Fibroblast of skin of right quadriceps (primary cell): ENCODE results near the gene UPF2.

ENCODE experiments used
- DNase-seq: peaks from one replicate; pipeline ENCODE4 v3.0.0-alpha.2; 2013

The UPF2 gene

DNA sequence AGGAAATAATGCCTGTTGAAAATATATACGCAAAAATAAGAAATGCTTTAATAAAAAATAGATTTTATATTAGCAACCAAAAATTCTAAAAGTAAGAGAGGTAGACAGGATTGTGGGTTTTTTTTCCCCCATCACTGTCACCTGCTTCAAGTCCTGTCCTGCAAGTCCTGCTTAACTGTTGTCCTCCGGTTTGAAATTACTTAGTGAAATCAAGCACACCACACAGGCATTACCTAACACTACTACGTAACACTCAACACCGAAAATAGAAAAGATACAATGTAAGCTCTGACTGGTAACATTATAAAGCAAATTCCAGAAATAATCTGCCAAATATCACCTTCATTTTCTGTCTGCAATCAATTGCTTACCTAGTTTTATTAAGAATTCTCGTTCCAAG, 90.9 kb downstream of the UPF2 start:
- DNase-seq: no peak

DNA sequence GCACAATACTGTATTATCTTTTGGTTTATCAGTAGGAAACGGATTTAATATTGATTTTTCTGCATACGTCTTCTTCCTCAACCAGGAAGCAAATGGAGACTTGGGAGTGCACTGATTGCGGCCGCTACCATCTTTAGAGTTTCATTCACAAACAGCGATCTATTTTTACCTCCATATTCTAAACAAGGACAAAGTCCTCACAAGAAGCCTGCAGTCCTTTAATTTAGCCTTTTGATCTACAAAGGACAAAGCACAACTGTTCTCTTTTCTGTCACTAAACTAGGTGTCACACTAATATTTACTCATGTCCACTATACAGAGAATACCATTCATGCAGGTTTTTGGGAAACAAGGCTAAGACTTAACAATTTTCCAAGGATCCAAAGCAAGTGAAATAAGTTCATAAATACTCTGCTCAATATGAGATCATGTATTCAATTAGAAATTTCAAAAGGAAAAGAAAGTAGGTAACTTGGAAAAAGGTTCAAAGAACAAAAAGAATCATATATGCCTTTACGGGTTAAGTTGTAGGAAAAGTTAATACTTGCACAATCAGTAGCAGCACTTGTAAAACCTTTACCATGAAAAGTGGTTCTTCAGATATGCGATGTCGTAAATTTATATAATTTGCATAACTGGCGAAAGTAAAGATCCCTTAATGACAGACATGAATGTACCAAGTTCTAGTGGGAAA, 92.1 kb downstream of the UPF2 start:
- DNase-seq: no peak

DNA sequence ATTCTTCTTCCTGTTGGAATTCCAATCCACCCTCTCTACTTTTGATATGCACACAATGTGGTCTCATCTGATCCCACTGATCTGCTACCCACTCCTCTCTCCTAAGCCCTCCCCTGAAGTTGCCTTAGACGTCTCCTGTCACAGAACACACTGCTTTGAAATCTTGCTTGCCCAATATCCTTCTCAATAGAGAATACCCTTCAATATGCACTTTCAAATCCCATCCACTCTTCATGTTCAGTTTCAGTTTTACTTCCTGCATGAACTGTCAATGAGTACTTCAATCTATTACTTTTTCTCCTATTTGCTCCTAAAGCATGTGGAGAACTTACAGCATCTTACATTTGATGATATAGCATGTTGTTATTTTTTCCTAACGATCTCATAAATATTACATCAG, 93.5 kb downstream of the UPF2 start:
- no peak for DNase-seq

DNA sequence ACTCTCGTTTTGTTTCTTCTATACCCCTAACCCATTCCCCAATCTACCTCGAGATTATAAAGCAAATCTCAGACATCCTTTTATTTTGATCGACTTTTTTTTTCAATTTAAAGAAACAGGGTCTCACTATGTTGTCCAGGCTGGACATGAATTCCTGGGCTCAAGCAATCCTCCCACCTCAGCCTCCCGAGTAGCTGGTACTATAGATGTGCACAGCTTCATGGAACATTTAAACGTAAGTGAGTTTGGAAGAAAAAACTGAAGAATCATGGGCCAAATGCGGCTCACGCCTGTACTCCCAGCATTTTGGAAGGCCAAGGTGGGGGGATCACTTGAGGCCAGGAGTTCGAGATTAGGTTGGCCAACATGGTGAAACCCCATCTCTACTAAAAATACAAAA, 96.0 kb downstream of the UPF2 start:
- DNase-seq: no peak

DNA sequence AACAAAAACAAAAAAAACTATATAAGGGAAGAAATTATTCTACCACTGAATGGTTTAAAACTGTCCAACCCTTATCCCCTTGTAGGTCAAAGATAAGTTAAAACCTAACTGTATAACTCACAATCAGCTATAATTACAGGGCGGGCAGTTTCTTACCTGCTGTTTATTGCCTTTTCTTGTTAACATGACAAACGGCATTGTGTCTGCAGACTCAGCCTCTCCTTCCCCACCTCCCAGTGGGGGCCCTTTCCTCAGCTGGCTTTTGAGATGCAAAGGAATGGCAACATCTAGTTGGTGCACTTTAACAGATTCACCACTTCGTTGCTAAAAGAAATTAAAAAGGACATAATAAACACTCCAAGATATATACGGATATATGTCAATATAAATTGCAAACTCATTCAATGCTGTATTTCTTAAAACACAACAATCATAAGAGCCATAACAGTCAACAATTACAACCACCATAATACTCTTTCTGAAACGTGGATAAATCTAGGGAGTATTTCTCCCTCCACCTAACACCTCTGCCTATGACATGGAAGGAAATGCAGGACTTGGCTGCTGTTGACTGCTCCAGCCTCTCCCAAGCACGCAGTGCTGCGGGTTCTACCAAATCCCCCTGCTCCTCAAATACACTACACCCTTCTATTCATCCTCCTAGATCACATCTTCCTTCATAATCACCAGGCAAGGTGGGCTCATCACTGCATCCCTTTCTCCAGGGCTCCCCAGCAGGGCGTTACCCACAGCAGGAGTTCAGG, 106.0 kb downstream of the UPF2 start:
- no peak for DNase-seq

DNA sequence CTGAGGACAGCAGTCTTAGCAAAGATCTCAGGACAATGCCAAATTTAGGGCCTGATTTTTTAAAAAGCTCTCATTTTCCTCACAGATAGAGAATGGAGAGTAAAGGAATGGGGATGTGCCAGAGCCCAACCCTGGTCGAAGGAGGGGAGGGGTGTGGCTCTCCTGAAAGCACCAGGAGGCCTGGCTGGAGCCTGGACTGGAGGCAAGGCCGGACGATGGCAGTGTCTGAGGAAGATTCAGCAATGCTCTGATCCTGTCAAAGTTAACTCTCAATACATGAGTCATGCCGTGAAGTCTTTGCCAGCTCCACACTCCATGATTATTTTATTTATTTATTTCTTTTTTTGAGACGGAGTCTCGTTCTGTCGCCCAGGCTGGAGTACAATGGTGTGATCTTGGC, 108.3 kb downstream of the UPF2 start:
- DNase-seq: no peak

DNA sequence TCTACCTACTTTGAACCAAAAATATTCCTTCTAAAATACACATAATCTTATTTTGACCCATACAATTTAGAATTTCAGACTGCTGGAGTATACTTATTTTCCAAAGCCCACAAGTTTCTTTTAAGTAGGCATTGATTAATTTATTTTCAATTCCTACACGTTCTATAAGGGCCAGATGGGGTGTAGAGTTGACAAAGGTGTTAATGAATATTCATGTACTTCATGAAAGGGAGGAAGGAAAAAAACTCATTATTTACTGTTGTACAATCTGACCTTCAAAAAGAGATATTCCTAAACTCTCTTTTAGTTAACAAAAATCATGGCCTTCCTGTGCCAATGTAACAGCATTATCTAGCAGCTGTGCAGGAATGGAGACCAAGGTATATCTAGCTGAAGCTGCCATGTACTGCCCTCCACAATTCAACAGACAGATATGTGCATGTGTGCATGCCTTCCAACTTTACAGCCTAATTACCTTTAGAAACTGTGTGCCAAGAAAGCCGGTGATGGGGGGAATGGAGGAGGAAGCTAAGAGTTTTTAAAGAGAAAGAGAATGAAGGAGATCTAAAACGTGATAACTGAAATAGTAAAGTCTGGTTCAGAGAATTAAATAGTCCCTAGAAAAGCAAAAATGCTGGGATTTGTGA, 108.9 kb downstream of the UPF2 start:
- DNase-seq: no peak

DNA sequence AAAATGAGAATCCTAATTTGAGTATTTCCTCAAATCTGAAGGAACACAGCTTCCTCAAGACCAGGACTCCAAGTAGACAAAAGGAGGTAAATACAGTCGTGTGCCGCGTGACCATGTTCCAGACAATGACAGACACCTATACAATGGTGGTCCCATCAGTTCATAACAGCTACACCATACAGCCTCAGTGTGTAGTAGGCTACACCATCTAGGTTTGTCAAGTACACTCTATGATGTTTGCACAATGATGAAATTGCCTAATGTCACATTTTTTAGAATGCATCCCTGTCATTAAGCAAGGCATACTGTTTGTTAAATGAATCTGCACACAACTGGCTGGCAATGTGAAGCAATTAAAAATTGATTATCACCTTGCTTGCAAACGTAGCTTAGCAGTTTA, 111.6 kb downstream of the UPF2 start:
- DNase-seq: no peak

DNA sequence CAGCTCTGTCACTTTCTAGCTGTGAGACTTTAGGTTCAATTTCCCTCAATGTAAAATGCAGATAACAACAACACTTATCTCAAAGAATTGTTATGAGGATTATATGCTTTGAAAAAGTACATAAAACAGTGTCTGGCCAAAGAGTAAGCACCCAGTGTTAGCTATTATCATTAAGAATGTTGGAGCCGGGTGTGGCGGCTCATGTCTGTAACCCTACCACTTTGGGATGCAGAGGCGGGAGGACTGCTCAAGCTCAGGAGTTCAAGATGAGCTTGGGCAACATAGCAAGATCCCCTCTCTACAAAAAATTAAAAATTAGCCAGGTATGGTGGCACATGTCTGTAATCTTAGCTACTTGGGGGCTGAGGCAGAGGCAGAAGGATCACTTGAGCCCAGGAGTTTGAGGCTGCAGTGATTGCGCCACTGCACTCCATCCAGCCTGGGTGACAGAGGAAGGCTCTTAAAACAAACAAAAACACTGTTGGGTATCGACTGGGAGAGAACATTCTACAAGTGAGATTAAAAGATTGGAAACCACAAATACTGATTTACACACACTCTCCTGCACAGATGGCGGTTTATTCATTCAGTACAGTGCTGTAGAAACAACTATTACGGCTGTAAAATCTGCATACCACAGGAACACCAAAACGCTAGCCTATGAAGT, 112.2 kb downstream of the UPF2 start:
- DNase-seq: no peak

DNA sequence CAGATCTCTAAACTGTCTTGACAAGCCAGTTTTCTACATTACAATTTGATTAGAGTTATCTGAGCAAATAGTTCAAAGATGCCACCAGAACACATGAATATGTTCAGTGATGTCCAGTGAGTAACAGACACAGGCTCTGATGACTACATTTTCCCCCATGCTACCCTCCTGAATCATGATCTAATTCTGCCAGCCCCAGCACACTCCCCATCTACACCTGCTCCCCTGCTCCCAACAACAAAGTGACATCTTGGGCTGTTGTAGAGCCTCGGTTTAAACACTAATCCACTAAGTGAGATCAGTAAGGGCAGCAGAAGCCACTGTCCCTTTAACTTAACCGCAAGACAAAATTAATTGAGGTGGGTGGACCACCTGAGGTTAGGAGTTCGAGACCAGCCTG, 114.9 kb downstream of the UPF2 start:
- no peak for DNase-seq

DNA sequence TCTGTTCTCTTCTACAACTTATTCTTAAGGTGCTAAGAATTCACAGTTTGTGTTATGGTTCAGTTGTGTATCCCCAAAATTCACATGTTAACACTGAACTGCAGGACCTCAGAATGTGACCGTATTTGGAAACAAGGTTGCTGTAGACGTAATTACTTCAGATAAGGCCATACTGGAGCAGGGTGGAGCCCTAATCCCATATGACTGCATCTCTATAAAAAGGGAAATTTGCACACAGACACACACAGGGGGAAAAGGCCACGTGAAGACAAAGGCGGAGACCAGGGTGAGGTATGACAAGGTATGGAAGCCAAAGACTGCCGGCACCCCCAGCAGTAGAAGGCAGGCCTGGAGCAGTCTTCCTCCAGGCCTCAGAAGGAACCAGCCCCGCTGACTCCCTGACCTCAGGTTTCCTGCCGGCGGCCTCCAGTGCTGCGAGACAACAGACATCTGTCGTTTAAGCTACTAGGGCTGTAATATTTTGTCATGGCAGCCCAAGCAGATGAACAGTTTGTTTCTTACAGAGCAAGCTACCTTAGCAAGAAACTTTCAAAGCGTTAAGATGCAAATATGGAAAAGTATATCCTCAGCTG, 120.7 kb downstream of the UPF2 start:
- DNase-seq: no peak

DNA sequence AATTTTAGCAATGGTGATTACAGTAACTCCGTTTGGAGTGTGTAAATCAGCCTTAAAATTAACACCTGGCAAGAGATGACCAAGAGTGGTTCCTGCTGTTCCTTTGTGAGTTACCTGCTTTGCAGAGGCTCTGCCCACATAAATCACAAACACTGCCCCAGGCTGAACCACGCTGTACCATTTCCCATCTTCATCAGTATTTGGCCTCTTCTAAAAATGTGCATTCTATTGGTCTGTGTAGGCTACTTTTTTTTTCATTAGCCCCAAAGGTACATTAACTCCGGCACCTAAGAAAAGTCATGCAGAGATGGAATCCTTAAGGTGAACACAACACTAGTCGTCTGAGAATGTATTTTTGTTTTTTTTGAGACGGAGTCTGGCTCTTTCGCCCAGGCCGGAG, 123.3 kb downstream of the UPF2 start:
- no peak for DNase-seq

DNA sequence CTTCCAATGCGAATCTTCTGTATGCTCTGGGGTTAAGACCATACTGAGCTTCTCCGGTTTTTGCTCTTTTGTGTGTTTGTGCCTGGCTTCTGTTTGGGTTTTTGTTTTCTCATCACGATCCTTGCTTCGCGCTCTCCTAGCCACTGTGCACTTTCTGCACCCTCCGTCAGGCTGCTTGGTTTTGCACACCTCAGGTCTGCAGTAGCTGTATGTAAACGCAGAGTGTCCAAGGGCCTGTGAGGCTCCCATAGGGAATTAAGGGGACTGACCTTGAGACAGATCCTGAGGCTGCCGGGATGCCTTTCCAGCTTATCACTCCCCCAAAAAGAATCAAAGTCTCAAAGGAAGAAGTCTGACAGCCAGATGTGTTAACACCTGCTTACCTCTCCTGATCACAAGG, 124.2 kb downstream of the UPF2 start:
- no peak for DNase-seq

DNA sequence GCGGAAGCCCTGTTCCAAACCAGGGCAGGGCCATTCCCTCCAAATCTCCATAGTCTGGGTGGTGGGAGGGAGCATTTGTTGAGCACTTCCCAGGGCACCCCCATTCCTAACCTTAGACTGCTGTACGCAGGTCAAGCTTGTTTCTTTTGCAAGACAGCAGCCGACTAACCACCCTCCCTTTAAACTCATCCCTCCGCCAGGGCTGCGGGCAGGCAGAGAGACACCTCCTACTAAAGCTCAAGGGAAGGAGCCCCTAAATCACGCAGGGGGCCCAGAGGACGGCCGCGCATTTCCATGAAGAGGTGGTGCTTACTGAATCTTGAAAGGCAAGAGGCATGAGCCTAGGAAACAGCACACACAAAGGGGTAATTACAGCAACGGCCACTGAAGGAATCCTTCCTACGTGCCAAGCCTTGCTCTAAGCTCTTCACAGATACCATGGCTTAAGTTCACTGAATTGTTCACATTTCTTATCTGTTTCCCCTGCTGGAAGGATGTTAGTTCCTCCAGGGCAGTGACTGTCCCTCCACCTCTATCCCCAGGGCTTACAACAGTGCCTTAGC, 129.4 kb downstream of the UPF2 start:
- no peak for DNase-seq

DNA sequence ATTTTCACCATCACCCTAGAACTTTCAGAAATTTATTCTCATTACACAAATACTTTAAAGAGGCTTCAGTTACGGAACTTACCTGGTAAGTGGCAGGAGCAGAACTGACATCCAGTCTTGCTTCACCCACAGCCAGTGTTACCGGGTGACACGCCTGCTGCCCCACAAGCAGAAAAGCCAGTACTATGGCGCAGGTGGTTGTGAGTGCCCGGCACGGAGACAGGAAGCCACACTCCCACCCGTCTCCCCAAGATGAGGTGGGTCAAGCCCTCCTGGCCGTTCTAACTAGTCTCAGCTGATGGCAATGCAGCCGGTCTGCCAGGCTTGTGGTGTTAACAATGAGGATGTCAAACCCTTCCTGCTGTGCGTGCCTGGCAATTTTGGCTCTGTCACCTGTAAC, 132.5 kb downstream of the UPF2 start:
- no peak for DNase-seq

DNA sequence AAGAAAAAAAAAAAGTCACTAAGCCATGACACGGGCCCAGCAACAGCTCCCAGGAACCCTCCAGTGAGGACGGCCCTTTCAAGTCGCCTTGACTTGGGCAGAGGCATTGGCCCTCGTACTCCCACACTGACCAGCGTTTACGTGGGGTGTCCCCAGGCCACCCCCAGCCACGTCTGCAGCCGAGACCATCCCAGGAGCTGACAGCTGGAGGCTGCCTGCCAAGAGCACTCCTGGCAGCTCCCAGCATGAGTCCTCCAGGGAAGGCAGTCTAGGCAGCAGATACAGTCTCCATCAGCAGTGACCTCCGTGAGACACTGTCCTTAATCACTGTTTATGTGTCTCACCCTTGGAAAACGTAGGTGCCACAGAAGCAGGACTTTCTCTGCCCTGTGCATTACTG, 133.0 kb downstream of the UPF2 start:
- no peak for DNase-seq

DNA sequence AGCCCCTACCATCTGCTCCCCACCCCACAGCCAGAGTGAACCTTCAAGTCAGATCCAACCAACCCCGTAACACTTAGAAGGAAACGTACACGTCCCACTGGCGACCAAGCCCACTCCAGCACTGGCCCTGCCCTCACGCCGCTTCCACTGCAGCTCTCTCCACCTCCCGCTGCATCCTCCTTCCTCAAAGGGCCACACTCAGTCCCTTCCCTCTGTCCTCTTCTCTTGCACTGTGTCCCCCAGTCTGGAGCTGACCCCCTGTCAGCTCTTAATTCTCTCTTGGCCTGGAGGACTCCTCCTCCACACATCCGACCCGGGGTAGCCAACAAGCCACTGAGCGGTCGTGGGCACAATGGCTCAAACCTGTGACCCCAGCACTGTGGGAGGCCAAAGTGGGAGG, 133.6 kb downstream of the UPF2 start:
- DNase-seq: no peak

DNA sequence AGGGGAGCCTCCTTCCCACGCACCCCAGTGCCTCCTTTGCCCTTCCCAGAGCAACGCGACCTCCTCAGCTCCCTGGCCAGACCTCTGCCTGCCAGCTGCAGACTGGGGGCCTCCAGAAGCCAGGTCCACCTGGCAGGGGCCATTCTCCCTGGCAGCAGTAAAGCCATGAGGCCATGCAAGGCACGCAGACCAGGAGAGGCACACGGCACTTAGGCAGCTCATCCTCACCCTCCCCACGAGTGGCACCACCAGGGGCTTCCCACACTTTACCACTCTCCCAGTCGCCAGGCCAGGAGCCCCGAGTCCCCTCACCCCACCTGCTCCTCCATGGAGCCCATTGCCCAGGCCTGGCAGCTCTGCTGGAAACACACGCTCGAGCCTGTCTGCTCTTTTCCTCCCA, 134.1 kb downstream of the UPF2 start:
- DNase-seq: no peak

DNA sequence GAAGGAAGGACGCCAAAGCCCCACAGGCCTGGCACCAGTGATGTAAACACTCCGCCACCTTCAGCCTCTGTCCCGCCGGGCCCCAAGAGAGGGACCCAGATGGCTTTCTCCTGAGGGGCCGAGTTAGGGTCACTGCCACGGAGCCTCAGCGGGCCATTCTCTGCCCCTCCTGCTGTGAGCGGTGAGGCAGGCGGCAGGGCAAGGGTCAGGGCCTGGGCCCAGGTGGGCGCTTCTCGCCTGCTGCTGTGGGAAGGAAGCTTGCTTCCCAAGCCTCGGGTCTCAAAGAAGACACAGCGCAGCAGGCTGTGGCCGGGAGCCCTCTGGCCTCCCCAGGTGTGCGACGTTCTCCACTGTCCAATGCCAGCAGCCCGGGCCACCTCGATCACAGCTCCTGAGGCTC, 134.7 kb downstream of the UPF2 start:
- DNase-seq: no peak

DNA sequence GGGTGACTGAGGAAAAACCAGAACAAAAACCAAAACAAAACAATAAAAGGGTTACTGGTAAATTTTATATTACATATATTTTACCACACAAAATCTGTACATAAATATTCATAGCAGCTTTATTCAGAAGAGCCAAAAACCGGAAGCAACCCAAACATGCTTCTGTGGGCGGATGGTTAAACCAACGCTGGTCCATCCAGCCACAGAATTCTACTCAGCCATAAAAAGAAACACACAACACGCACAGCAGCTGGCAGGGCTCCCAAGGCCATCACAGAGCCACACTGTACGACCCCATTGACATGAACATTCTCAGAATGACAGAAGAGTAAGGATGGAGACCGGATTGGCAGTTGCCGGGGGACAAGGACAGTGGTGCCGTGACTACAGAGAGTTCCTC, 135.9 kb downstream of the UPF2 start:
- DNase-seq: no peak

DNA sequence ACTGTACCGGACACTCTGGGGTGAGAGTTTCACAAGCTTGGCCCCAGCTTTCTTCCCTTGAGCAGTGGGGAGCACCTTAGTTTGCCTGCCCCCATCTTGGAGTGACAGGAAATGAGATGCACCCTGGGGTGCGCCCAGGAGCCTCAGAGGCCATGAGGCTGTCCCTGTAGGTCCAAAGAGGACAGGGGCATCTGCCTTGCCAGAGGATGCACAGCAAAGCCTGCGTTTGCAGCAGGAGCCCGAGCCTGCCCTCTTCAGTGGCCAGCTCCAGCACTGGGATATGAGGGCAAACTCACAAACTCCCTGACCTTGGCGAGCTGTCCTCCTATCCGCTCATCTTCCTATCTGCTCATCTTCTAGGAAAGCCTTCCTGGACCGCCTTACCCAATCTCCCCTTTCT, 140.0 kb downstream of the UPF2 start:
- no peak for DNase-seq

DNA sequence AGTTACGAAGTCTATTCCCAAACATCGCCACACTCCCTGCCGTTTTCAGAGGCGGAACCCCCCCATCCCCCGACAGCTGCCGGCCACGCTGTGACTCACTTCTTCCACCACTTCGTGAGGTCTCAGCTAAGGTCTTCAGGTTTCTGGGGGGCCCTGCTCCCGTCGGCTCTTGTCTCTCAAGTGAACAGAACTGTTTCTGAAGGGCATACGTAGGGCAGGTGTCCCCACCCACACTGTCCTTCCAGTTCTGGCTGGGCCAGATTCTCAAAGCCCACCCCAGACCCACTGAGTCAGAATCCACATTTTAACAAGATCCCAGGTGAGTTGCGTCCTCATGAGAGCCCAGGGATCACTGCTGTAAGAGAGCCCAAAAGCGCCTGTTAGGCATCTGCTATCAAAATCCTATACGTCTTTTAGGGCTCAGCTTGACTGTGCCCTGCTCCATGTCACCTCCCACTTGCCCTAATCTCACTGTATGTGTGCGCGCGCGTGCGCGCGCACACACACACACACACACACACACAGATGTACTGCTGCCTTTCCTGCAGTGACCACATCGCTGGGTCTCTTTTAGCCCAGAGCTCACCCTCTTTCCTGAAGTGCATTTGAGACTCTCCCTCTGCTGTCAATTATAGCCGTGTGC, 140.7 kb downstream of the UPF2 start:
- peak; percentile 10 for DNase-seq

DNA sequence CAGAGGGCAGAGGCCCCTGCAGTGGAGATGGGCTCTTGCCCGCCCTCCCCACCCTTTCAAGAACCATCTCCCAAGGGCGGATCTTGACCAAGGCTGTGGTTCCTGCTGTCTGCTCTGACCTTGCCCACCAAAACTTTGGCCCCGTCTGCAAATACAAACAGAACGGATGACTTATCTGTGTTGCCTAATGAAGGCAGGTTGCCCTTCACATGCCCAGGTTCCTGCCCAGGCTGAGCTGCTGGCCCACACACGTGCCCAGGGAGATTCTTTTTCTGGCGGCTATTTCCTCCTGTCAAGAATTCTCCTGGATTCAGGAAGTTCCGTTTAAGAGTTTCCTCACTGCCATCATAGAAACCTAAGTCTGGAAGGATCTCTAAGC, 141.2 kb downstream of the UPF2 start:
- DNase-seq: no peak
